ENCODE measurements around the gene CYP4B1.
"Not testable (repeated sequence)": the region's sequence is repeated elsewhere in the genome, so short reads cannot be mapped to it uniquely, and the experiment has no call there.

Gene CYP4B1

GRCh38 chr1:46798810-46799209 is at the start of gene CYP4B1:
CYP4B1 (plus strand) TSS chr1:46799046; CDS start chr1:46799082, 36 bp downstream.
- no peak for DNase-seq

GRCh38 chr1:46749404-46749803 is 49.4 kb upstream of the CYP4B1 start:
- no peak for DNase-seq

GRCh38 chr1:46749921-46750404 is 48.9 kb upstream of the CYP4B1 start:
- no peak for DNase-seq

DNA sequence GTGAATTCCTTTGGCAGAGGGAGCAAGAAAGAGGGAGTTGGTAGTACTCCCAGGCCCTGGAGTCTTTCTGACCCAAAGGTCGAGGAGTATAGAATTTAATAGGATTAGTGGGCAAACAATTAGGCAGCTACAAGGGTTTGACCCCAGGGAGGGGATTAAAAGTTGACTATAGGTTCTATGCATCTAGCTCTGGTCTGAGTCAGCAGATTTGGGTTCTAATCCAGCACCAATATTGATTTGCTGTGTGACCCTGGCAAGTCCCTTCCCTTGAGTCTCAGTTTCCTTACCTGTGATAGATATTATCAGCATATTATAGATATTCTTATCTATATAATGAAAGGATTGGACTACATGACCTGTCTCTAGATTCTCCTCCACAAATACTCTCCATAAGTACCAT is 44.9 kb upstream of the CYP4B1 start:
- DNase-seq: no peak

DNA sequence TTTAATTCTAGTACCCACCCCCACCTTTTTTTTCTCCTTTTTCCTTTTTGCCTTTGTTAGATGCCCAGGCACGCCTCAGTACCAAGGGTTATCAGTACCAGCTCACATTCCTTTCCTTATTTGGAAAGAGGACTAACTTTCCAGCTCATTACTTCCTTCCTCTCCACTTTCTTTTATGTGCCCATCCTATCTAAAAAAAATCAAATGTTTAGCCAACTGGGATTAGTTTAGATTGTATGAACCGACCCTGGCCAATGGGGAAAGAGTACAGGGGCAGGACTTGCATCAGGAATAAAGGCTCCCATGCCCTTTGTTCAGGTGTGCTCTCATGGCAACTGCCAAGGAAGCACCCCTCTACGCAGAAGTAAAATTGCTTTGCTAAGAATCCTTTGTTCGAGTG is 44.1 kb upstream of the CYP4B1 start:
- DNase-seq: not testable (repeated sequence)

GRCh38 chr1:46755121-46755520 is 43.7 kb upstream of the CYP4B1 start:
- no peak for DNase-seq

DNA sequence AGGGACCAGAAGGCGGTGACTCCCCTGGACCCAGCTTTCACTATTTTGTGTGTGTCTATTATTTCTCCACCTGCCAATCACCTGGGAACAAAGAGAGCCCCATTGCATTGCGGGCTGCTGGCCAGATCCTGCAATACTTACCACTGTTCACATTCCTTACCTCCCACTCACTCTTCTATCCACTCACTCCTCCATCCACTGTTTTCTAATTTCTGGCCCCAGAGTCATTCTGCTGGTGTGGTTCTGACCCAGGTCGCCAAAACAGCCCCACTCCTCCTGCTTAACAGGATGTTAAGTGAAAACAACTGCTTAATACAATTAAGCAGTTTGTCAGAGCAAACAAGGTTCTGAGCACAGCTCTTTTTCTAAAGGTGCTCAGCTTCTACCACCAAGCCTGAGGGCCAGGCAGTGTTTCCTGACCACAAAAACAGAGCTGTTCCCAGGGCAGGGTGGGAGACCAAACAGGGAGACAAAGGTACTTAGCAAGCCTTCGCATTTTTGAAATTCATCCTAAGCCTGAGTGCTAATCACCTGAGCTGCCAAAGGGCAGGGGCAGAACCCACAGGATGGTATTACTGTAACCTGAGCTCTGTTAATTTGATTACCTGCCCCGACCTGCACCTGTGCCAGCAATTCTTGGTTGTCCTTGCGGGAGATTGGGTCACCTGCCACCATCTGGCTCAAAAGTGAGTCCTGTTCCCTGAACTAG is 41.4 kb upstream of the CYP4B1 start:
- DNase-seq: no peak

GRCh38 chr1:46757956-46758528 is 40.8 kb upstream of the CYP4B1 start:
- no peak for DNase-seq

DNA sequence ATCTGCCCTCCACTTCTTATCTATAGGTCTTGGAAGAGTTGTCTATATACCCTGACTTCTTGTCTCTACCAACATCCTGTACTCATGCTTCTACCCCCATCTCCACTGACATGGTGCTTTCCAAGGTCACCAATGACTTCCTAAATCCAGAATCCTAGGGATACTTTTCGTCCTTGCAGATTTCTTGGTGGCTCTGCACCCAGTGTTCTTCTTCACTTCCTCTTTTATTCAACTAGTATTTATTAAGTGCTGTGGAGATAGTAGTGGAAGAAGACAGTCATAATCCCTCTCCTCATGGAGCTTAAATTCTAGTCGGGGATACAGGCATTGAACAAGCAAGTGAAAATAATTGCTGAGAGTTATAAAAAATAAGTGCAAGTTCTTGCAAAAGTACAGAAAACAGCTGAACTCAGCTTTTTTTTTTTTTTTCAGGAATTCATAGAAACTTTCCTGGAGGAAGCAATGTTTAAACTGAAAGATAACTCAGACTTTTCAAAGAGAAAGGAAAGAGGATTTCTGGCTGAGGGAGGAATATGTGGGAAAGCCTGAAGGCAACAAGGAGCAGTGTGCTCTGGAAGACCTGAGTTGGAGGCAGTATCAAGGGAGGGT is 38.2 kb upstream of the CYP4B1 start:
- DNase-seq: no peak

DNA sequence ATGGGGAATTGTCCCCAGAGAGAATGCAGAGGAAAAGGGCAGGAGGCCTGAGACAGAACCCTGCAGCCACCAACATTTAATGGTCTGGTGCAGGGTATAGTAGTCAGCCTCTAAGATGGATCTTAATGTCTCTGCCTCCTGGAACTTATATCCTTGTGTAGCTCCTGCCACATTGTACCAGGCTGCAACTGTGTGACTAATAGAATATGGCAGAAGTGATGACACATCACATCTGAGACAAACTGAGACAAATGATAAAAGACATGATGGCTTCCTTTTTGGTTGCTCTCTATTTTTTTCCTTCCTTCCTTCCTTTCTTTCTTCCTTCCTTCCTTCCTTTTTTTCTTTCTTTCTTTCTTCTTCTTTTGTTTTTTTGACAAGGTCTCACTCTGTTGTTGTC is 37.1 kb upstream of the CYP4B1 start:
- DNase-seq: no peak

DNA sequence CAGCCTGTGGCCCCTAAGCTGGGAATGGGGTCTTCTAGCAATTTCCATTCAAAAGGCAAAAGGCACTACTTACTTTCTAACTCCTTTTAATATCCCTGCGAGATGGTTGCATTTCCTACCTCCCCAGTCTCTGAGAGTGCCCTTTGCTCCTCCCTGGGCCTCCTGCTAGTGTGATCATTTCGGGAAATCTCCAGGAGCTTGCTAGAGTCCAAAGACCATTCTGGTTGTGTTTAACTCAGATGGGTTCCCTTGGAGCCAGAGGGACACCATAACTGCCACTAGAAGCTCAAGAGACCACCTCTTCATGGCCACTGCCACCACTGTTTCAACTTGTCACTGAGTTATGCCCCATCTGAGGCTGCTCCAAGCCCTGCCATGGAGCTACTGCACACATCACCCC is 34.4 kb upstream of the CYP4B1 start:
- DNase-seq: no peak

DNA sequence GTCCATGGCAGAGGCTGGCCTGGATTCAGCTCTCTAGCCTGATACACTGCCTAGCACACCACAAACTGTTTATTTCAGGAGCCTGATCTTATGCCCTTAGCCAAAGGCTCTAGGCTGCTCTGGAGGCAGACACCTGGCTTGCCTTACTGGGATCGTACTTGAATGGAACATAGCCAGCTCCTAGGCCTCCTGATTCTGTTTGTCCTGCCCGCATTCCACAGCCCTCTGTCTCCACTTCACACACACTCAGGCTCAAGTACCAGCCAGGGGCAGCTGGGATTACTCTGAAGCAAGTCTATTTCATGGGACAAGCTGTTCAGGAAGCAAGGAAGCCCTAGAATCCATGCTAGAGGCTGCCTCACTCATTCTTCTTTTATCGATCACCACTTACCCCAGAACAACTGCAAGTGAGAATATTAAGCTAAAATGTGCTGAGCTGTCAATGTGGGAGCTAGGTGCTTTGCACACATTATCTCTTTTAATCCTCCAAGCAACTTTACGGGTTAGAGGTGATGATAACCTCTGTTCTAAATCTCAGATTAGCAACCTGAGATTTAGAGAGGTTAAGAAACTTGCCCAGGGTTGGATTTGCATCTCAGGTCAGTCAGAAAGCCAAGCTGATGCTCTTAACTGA is 31.1 kb upstream of the CYP4B1 start:
- DNase-seq: no peak

- no peak for DNase-seq
Observed at GRCh38 chr1:46768445-46768844, 30.4 kb upstream of the CYP4B1 start.

GRCh38 chr1:46769028-46769740 is 29.7 kb upstream of the CYP4B1 start:
- no peak for DNase-seq

DNA sequence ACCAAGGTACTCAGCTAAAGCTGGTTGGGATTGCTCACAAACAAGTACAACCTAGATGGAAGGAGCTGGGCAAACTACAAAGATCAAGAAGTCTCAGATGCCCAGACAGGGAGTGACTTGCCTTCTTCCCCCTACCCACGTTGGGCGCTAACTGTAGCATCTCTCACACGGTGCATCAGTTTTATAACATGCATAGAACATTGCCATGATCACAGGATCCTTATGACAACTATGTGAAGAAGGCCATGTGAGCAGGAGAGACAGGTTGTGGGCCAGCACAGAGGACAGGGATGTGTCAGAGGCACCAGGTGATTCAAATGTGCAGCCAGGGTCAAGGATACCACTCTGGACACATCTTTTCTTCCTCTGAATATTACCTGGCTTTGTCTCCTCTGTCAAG is 28.3 kb upstream of the CYP4B1 start:
- DNase-seq: no peak

- DNase-seq: no peak
Observed at GRCh38 chr1:46772571-46772970, 26.3 kb upstream of the CYP4B1 start.

DNA sequence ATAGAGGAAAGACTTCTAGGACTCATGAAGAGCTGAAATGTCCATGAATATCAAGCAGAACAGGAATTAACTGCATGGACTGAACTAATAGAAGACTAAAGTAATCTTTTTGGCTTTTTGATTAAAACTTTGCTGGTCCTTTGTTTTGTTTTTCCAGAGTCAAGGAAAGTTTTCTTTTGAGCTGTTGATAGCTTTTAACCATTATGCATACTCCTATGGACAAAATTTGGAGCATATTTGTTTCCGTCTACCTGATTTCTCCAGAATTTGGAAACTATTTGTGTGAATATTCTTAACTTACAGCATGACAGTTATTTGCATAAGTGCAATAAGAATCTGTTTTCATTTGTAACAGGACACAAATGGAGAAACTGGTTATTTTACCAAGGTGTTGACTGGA is 24.5 kb upstream of the CYP4B1 start:
- DNase-seq: no peak

DNA sequence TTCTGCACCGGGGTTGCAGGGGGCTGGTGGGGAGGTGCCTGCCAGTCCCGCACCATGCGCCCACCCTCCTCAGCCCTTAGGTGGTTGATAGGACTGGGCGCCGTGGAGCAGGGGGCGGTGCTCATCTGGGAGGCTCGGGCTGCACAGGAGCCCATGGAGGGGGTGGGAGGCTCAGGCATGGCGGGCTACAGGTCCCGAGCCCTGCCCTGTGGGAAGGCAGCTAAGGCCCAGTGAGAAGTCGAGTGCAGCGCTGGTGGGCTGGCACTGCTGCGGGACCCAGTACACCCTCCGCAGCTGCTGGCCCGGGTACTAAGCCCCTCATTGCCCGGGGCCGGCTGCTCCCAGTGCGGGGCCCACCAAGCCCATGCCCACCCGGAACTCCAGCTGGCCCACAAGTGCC is 20.4 kb upstream of the CYP4B1 start:
- DNase-seq: not testable (repeated sequence)

GRCh38 chr1:46784666-46785065 is 14.2 kb upstream of the CYP4B1 start:
- no peak for DNase-seq

- not testable (repeated sequence) for DNase-seq
Observed at GRCh38 chr1:46788634-46789033, 10.2 kb upstream of the CYP4B1 start.

DNA sequence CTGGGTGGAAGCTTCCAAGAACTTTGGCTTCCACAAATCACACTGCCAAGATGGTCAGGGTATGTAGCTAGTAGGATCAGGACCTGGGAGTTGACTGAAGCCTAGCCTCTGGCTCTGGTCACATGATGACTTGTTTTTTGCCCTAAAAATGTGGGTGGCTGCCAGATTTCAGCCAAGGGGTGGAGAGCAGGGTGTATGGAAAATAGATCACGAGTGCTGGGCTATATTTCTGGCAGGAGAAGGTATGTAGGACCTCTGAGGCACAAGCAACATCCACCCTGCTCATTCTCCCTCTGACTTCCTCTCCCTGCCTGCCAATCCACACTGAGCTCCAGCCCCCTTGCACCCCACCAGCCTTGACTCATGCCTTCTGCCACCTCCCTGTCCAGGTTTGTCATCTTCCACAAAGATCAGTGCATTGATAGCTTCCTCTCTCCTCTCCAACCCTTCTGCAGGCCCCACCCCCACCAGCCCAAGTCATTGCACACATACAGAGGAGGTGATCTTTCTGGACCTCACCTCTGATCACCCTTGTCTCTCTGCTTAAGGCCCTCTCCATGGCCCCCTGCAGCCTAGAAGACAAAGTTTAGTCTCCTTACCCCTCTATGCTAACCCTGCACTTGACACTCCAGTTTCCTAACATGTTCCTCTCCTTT is 8.3 kb upstream of the CYP4B1 start:
- DNase-seq: no peak

- DNase-seq: no peak
Observed at GRCh38 chr1:46793126-46793525, 5.7 kb upstream of the CYP4B1 start.
